Activated CD4-positive, CD25-positive, alpha-beta regulatory T cell treated with anti-CD3 and anti-CD28 coated beads, Interleukin-2, amount 50 U/mL, for 16 hours (primary cell): Measurements from ENCODE around the gene ZNF512B.

Source experiments
- DNase-seq: peaks from one replicate; pipeline ENCODE4 v3.0.0-alpha.2; 2020; ENCODE audit warnings: low read depth, low spot score

ZNF512B gene

GRCh38 chr20:63947638-63948456 lies 21.9 kb downstream of the ZNF512B start:
- DNase-seq: no peak

- no peak for DNase-seq
Measured at GRCh38 chr20:63946986-63947637, 22.6 kb downstream of the ZNF512B start.

- DNase-seq: no peak
Measured at GRCh38 chr20:63945921-63946920, 23.5 kb downstream of the ZNF512B start.

DNA sequence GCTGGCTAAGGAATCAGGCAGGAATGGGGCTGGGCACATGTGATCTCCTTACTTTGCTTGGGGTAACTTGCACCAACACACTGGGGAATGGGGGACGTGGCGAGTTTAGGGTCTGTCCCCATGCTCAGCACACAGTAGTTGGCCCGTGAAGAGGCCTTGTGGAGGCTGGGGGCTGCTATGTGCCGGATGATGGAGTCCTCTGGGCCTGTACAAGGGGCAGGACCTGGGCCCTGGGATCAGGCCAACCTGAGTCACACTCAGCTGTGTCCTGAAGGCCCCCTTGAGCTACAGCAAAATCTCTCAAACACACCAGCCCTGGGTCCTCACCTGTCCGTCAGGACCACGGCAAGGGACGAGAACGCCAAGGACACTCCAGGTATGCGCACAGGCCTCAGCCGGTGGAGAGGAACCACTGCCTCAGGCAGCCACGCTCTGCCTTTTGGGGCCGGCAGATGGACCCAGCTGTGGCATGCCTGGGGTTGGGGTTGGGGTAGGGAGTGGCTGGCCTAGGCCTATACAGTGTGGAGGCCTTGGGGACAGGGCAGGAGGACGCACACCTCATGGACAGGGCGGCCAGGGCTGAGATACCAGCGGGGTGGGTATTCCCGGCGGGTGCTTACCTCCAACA lies 24.6 kb downstream of the ZNF512B start:
- no peak for DNase-seq

DNA sequence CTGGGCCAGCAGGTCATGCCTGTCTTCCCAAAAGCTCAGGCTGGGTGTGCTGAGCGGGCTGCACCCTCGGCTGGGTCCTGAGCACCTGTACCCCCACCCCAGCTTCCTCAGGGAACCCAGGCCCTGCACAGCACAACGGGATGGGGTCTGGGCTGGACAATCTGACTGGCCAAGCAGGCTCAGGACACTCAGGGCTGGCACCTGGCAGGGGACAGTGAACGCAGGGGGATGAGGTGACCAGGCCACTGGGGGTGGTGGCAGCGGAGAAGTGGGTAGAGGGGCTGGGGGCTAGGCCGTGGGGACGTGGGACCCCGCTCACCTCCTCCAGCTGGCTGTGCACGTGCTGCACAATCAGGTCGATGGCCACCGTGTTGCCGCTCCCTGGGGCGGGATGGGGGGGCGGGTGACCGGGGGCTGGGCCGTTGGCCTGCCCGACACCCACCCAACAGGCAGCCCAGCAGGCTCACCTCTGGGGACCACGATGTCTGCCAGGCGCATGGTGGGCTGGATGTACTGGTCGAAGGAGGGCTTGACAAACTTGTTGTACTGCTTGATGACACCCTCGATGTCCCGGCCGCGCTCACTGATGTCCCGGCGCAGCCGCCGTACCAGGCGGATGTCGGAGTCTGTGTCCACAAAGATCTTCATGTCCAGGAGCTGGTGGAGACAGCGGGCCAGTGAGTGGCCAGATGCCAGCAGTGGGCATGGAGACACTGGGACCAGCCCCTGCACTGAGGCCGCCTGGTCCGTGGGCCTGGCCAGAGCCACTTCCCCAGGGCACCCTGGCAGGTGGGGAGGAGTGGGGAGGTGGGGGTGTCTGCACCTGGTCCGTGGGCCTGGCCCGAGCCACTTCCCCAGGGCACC lies 25.4 kb downstream of the ZNF512B start:
- no peak for DNase-seq

DNA sequence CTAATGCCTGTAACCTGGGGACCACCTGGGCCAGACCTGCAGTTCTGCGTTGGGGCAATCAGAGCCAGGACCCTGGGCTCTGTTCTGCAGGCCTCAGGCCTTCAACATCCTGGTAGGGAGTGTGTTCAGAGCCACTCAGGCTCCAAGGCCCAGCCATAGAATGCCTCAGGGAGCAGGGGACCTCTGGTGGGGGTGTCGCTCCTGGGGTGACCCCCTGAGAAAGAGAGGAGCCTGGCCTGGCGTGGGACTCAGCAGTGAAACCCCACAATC lies 26.0 kb downstream of the ZNF512B start:
- no peak for DNase-seq

- DNase-seq: no peak
Measured at GRCh38 chr20:63942969-63943807, 26.5 kb downstream of the ZNF512B start.

GRCh38 chr20:63942250-63942951 lies 27.3 kb downstream of the ZNF512B start:
- no peak for DNase-seq

- no peak for DNase-seq
Measured at GRCh38 chr20:63941282-63942081, 28.2 kb downstream of the ZNF512B start.

DNA sequence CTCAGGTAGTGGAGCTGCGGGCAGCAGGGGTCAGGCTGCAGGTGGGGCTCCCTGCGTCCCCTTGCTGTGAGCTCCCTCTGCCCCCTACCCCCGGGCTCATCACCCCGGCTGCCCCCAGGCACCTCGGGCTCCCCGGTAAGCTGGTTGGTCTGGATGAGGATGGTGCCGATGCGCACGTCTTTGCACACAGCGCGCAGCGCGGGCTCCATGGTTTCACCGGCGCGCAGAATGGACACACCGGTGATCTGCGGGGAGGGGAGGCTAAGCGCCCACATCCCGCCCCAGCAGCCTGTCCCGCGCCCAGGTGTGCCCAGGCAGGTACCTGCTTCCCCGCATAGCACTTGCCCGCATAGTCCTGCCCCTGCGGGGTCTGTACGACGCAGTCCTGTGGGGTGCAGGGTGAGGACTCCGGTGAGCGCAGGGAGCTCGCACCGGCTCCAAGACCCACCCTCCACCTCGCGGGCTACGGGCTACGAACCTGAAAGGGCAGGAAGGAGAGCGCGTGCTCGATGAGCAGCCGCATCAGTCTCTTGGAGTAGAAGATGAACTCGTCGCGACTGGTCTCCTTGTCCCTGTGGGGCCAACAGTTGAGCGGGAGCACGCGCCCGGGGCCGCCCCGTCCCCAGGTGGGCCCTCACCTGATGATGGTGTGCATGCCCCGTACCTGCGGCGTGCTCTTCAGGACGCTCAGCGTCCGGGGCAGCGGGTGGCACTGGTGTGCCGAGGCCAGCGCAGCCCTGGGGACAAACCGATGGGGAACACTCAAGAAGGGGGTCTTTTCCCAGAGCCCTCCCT lies 29.1 kb downstream of the ZNF512B start:
- no peak for DNase-seq

GRCh38 chr20:63940071-63940471 lies 29.7 kb downstream of the ZNF512B start:
- no peak for DNase-seq

- DNase-seq: no peak
Measured at GRCh38 chr20:63939061-63939935, 30.4 kb downstream of the ZNF512B start.

GRCh38 chr20:63937596-63937995 lies 32.1 kb downstream of the ZNF512B start:
- no peak for DNase-seq

- no peak for DNase-seq
Measured at GRCh38 chr20:63935447-63935846, 34.3 kb downstream of the ZNF512B start.

DNA sequence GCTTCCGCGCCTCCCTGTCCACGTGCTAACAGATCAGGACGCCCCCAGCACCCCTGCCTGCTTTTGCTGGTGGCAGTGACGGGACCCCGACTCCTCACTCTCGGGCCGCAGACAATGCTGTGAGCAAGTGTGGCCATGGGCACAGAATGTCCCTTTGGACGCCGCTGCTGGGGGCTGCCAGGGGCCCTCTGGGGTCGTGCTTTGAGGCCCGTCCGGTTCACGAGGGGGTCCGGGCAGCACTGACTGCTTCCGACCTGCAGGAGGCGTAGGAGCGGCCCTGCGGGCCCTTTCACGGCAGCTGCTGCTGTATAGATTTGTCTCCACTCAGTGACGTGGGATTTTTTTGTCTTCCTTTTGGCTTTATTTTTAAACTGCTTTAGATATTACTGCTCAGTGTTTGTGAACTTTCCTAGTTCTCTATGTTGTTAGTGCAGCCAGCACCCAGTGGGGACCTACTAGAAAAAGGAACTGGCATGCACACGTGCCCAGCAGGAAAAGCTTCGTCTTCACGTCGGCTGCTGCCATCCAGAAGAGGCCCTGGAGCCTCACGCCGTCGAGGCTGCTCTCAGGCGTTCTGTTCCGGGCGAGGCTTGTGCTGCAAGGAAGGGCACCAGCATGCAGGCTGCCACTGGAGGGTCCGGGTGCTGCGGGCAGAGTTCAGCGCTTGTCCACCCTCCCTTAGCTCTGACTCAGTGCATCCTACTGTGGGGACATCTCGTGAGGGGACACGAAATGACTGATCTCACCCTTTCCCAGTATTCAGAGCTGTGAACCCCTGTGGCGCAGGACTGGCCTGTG lies 35.3 kb downstream of the ZNF512B start:
- no peak for DNase-seq

DNA sequence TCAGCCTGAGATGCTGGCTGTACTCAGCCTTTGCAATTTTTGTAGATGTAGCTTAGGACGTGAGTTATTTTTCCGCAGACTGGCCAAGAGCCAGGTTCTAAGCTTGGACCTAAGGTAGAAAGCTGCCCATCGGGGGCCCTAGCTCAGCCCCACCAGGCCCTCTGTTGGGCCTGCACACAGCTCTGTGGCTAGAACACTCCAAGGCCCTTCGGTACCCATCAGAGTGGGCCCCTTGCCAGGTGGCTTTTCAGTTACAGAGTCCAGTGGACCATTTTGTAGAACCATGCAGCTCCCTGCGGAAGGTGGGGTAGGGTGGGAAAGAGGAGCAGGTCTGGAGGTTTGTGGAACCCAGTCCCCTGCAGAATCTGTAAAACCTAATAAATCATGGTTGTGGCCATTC lies 36.1 kb downstream of the ZNF512B start:
- DNase-seq: no peak
